Mesodermal cell (in vitro differentiated cells): ENCODE data around the gene HOXA3. TPM values are rescaled to one million over a fixed set of nuclear protein-coding genes. Genes with fewer than 3 reads are reported as not detected.

Experiments used
- H3K27ac ChIP-seq: 2 replicates; pipeline ENCODE4 v1.7.0; 2013; ENCODE audit warnings: mild to moderate bottlenecking, low read depth, low read length, moderate library complexity; ENCODE audit not compliant: severe bottlenecking
- H3K36me3 ChIP-seq: 2 replicates; pipeline ENCODE4 v1.7.1; 2013; ENCODE audit warnings: mild to moderate bottlenecking, low read length, moderate library complexity; ENCODE audit not compliant: control insufficient read depth, insufficient read depth
- H3K4me1 ChIP-seq: one replicate; pipeline ENCODE4 v1.7.1; 2013; ENCODE audit warnings: mild to moderate bottlenecking, low read length; ENCODE audit not compliant: insufficient read depth, control insufficient read depth, poor library complexity, severe bottlenecking
- H3K4me3 ChIP-seq: 2 replicates; pipeline ENCODE4 v1.7.0; 2013; ENCODE audit warnings: low read length, control low read depth, mild to moderate bottlenecking; ENCODE audit not compliant: insufficient read depth, poor library complexity, severe bottlenecking; ENCODE audit errors: extremely low read depth
- H3K9me3 ChIP-seq: 2 replicates; pipeline ENCODE4 v1.7.1; 2013; ENCODE audit warnings: mild to moderate bottlenecking, low read length, moderate library complexity; ENCODE audit not compliant: control insufficient read depth
- WGBS, 2 experiments: methylation state at CpG; one replicate each; pipeline ENCODE4 v1.1.5; 2013; ENCODE audit warnings: missing lambda C conversion rate in 2 of 2; ENCODE audit not compliant: insufficient coverage in 2 of 2; 5-methylcytosine and 5-hydroxymethylcytosine counted together
- polyA plus RNA-seq, 2 experiments: library from polyadenylated mRNA; stranded (reverse); fragments of 50-300 nt; gene quantifications; one replicate each; pipeline ENCODE4 v1.2.3, GENCODE V29; 2013

HOXA3 gene
- 7.0 TPM for polyA plus RNA-seq (2013, experiment 1 of 2)
- 5.9 TPM for polyA plus RNA-seq (2013, experiment 2 of 2)

DNA sequence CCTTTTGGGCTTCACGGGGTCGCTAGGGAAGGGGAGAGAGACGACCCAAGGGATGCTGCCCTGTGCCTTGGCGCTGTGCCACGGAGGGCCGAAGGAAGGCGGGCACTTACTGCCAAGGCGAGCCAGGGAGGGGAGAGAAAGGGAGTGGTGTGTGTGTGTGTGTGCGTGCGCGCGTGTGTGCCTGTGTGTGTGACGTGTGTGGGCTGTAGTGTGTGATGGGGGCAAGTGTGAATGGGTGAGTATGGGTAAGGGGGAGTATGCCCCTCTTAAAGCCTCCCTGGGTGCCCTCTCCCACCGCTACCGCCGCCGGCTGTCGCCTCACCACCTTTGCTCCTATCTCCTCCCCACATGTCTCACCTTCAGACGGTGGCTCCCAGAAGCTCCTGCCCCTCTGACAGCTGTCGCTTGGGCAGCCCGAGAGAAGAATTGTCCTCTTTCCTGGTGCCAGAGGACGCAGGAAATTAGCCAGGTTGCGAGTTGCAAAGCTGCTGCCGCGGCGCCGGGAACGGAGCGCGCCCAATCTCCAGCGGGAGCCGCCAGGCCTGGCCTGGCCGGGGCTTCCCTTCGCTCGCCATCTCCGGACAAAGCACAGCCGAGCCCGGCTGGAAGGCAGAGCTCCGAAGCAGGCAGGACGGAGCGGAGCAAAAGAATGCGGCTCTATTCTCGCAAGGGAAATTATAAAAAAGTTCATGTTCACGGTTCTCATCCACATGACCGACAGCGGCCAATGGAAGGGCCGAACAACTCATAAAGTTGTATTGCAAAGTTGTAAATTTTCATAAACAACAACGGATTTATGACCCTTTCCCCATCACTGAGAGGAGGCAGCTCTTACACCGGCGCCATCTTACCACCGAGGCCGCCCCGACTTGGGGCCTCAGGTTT is at the start of gene HOXA3:
Gene HOXA3, minus strand, starts transcription at position 653 of the 885 bp plus-strand sequence. CDS start 41,943 bp downstream, outside the sequence.
- Histone ChIP-seq H3K36me3 (no peaks in the 10 kb centered on the region), H3K4me3 (peak within 1 kb of the TSS; percentile 21), H3K27ac (no peak within 1 kb of the TSS), H3K9me3 (no peaks in the 10 kb centered on the region), H3K4me1 (peaks cover 2% of the 10 kb centered on the region)
- WGBS, 2 experiments = 3 to 6% methylated on average over 40 to 44 of the region's 53 CpGs

DNA sequence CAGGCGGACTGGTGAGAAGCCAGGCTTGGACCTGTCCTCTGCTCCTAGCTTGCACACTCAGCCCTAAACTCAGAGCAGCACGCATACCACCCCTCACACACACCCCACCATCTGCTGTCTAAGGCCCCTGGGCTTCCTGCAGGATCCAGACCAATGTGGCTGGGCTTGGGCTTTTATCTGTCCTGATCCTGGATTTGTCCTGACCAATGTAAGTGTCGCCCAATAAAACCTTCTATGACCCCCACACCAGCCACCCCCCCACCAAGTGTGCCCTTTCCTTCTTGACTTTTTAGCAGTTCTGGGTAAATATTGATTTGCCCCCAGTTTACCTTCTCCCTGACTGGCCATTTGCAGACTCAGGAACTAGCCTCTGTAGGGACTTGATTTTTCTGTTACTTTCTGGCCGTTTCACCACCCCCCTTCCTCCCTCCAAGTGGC is 49.2 kb upstream of the HOXA3 start:
- 0 to 28% methylated on average over 2 to 4 of the region's 4 CpGs for WGBS, 2 experiments
- H3K4me3 ChIP-seq = no peak overlapping the region
- H3K4me1 ChIP-seq = no peaks in the 10 kb centered on the region
- H3K27ac ChIP-seq = no peak overlapping the region
- no peaks in the 10 kb centered on the region for H3K36me3 ChIP-seq
- H3K9me3 ChIP-seq = no peaks in the 10 kb centered on the region

DNA sequence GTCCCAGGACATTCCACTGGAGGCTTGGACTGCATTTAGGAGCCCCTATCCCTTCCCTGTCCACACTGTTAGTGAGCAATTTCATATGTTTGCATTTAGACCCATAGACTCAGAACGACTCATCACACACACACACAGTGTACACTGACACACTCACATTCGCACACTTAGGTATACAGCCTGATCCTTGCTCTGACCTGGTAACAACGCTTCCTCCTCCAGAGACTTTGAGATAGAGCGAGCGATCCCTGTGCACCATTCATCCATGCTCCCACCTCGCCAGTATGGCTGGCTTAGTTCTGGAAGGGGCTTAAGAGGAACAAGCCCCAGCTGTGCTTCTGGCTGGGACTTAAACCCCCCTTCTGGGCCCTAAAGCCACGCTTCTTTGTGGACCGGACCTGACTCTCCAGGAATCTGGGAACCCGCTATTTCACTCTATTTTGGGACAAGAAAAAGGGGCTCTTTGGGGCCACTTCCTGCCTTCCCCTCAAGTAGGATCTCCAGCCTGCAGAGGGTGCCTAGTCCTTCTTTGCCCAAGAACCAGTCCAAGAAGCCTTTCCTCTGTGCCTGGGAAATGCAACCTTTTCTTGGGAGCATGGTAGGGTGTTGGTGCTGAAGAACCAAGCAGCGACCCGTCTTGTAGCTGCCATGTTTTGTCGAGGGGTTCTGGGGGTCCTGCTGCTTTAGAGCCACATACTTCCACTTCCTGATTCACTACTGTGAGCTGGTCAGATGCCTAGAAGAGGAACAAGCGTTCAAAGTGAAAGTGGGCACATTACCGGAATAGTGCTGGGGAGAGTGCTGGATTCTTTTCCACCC is 48.6 kb upstream of the HOXA3 start:
- WGBS, 2 experiments = 11 to 13% methylated on average over 9 to 10 of the region's 14 CpGs
- Histone ChIP-seq H3K4me1 (no peaks in the 10 kb centered on the region), H3K36me3 (no peaks in the 10 kb centered on the region), H3K27ac (no peak overlapping the region), H3K9me3 (no peaks in the 10 kb centered on the region), H3K4me3 (peak overlapping the region; percentile 30)

DNA sequence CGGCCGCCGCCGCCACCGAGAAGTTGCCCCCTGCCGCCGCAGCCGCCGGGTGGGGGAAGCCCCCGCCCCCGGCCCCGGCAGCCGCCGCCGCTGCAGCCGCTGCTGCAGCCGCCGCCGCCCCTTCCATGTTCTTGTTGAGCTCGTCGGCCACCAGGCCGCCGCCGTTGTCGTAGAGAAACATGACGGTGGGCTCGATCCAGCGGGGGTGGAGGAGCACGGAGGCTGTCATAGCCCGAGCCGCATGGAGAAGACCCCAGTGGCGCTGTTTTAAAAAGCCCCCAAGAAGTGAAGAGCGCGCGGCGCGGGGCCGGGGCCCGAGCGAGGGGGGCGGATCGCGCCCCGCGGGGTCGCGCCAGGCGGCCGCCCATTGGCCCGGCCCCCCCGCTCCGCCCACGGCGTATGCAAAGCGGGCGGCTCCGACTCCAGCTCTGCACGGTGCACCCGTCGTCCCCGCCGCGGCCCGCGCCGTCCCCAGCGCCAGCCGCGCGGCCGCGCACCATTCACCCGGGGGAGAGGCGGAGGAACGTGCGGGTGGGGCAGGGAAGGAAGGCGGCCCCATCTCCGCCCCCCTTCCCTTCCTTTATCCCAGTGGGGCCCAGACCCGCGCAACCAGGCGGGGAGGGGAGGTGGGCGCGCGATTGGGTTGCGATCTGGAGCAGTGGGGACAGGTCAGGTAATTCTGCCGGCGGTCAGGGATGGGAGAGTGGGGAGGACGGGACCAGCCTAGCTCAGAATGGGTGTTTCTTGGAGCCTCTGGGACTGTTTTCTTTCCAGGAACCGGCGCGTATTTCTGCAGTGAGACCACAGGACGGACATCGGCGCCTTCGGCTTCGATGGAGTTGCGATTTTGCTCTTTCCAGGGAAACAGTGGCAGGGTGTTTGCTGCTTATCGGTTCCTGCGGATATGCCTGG is 47.7 kb upstream of the HOXA3 start, which contains the start of gene HOXA13:
Gene HOXA13, minus strand, starts transcription at position 243 of the 912 bp plus-strand sequence. Its CDS starts 14 bp downstream, at position 229.
- Histone ChIP-seq H3K36me3 (no peaks in the 10 kb centered on the region), H3K27ac (no peak within 1 kb of the TSS), H3K9me3 (no peaks in the 10 kb centered on the region), H3K4me3 (peak within 1 kb of the TSS; percentile 30), H3K4me1 (no peaks in the 10 kb centered on the region)
- 0 to 1% methylated on average over 54 to 59 of the region's 99 CpGs for WGBS, 2 experiments

DNA sequence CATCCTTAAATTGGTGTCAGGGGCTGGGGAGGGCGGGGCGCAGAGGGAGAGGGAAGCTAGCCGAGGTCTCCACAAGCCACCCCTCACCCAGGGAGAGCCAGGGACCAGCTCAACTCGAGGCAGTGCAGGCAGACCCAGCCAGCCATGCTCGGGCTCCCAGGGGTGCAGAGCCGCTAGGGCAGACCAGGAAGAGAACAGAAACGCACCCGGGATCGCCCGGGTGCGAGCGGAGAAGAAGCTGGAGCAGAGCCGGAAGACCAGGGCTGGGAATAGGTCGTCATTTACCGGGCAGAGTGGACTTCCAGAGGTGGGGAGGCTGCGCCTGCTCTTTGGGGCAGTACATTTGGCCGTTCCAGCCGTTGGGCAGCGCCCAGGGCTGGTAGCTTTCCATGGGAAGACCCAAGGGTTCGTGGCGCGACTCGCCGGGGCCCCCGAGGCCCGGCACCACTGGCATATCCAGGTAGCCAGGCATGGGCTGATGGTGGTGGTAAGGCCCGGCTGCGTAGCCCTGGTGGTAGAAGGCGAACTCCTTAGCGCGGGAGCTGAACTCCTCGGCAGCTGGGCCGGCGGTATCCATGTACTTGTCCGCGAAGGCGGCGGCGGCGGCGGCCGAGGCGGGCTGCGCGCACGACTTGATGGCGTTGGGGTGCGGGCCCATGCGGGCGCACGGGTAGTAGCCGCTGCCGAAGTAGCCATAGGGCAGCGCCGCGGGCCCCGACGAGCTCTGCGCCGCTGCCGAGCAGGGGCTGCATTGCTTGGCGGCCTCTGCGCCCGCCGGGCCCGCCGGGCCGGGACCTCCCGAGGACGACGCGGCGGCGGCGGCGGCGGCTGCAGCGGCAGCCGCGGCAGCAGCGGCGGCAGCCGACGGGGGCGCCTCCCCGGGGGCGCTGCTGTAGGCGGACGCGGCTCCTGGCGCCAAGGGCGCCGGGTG is 46.8 kb upstream of the HOXA3 start:
- 2% methylated on average over 73 to 79 of the region's 93 CpGs for WGBS, 2 experiments
- no peaks in the 10 kb centered on the region for H3K9me3 ChIP-seq
- no peaks in the 10 kb centered on the region for H3K4me1 ChIP-seq
- no peaks in the 10 kb centered on the region for H3K36me3 ChIP-seq
- no peak overlapping the region for H3K27ac ChIP-seq
- H3K4me3 ChIP-seq = peak overlapping the region; percentile 9

DNA sequence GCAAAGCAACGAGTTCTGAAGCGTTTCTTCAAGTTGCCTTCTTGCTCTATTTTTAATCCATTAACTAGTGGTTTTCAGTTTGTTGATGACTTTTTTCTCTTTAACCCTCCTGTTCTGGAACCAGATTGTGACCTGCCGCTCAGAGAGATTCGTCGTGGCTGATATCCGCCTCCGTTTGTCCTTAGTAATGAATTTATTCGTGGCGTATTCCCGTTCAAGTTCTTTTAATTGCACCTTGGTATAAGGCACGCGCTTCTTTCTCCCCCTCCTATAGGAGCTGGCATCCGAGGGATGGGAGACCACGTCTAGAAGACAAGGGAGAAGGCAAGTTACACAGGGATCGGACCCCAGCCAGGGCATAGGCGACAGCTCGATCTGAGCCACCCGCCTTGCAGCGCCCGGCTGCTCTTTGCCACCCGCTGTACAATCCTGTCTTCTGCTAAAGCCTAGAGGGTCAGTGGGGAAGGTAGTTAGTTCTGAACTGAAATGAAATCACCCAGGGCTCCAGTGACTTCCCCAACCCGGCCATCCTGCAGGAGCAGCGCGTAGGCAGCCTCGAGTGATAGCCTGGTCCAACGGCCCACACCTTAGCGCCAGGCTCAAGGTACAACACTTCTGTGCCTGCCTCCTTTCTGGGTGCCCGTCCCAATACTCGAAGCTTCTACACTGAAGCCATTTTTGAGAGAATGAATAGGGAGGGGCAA is 45.9 kb upstream of the HOXA3 start:
- Histone ChIP-seq H3K27ac (no peak overlapping the region), H3K4me1 (no peaks in the 10 kb centered on the region), H3K36me3 (no peaks in the 10 kb centered on the region), H3K4me3 (peak overlapping the region; percentile 3), H3K9me3 (no peaks in the 10 kb centered on the region)
- 8 to 9% methylated on average over 18 to 23 of the region's 29 CpGs for WGBS, 2 experiments

DNA sequence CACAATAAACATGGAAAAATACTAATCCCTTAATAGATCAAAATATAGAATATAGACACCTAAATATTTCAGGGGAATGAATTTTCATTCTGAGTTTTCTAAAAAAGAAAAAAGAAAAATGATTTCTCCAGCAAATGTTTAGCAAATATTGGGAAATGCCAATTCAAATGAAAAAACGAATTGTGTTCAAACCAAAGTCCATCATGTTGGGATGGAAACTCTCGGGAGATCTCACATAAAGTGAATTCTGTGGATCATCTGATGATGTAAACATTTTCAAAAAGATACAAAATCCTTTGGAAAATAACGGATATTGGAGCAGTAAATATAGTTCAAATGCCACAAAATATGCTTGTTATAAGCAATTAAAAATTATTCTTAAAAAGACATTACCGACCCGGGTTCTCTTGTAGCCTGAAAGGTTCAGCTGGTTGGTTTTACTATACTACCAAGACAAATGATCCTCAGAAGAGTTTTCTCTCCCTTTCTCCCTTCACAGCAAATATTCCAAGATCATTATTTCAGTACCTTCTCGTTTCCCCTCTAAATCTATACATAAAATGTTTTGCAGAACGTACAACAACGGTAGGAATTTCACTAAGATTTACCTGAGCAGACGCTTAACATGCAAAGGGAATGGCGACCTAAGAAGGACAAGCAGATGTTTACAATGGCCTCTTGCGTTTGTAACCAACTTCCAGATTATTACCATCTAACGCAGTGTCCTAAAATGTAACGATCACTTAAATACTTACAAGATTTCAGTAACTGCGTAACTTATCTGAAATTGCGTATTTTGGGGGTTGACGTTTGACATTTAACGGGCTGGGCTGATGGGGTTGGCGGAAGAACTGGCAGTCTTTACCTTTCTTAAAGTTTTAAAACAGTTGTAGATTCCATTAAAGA is 45.0 kb upstream of the HOXA3 start:
- no peak overlapping the region for H3K4me3 ChIP-seq
- WGBS, 2 experiments = 12 to 19% methylated on average over 5 to 11 of the region's 18 CpGs
- H3K9me3 ChIP-seq = no peaks in the 10 kb centered on the region
- no peaks in the 10 kb centered on the region for H3K36me3 ChIP-seq
- no peak overlapping the region for H3K27ac ChIP-seq
- H3K4me1 ChIP-seq = no peaks in the 10 kb centered on the region

DNA sequence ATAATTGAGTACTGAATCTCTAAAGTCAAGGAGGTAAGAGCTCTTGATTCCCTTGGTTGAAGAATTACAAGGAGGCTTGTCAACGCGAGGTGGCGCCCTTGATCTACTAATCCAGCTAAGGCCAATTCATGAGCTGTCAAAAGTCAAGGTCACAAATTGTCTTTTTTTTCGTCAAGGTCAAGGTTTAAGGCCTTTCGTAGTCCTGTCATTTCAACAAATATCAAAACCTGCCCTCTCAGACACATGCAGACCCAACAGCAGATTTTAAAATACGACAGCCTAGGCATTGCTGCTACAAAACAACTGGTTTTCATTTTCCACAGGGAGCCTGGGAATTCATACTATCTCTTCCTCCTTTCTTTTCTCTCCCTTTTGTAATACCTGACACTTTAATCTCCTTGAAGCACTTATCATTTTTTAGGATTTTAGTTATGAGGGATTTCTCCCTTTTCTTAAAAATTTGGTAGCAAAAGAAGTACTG is 43.9 kb upstream of the HOXA3 start:
- 0 to 1% methylated on average over 6 of the region's 6 CpGs for WGBS, 2 experiments
- H3K9me3 ChIP-seq = no peaks in the 10 kb centered on the region
- H3K4me1 ChIP-seq = peaks cover 3% of the 10 kb centered on the region
- no peak overlapping the region for H3K4me3 ChIP-seq
- no peak overlapping the region for H3K27ac ChIP-seq
- no peaks in the 10 kb centered on the region for H3K36me3 ChIP-seq
